Measurements from ENCODE around the gene REC114. TPM values are rescaled to one million over a fixed set of nuclear protein-coding genes. Genes with fewer than 3 reads are reported as not detected.

The REC114 gene
- total and polyA plus RNA-seq, 2 of the 8 experiments (the other 6 are each of a cell fraction or from before 2014, with no cell fraction given) = 0.12 TPM; not detected in 1

DNA sequence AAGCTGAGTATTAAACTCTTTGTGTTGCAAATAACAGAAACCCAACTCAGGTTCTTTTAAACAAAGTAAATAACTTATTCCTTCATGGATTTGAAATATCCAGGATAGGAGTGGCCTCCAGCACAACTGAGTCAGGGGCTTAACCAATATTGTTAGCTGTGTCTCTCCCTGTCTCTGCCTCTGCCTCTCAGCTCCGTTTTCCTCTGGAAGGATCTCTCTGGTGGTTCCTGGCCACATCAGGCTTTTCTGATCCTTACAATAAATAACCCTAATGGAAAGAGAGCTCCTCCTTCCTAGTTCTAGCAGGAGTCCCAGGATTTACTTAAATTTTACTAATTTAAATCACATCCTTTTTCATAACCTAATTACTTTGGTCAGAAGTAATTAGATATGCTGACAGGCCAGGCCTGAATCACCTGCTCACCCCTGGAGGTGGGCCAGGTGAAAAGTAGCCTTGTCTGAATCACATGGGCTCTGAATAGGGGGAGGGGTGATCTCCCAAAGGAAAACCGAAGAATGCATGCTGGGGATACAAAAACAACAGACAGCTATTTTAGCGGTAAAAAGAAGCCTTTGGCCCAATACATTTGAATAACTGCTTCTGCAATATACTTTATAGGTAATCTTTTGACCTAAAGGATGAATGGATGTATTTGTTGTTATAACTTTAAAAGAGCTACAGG, 75.4 kb downstream of the REC114 start (continued):
- TF ChIP-seq KDM4A (IDR thresholded peaks at IDR 0.05; ENCODE audit: low read depth, low read length, severe bottlenecking) (no peak), SIRT6 (IDR thresholded peaks at IDR 0.05; ENCODE audit: low read length) (no peak), CTBP2 (IDR thresholded peaks at IDR 0.05; ENCODE audit: borderline replicate concordance, insufficient read depth, insufficient read length, low read length) (no peak), BCL11A (IDR thresholded peaks at IDR 0.05; ENCODE audit: low read depth in 2 of 2, low read length in 2 of 2) (no peak), SIX5 (IDR thresholded peaks at IDR 0.05; ENCODE audit: low read depth, low read length) (no peak), TBP (IDR thresholded peaks at IDR 0.05; ENCODE audit: low read depth, low read length) (no peak), NRF1 (IDR thresholded peaks at IDR 0.05; ENCODE audit: low read depth, low read length) (no peak), JUND (IDR thresholded peaks at IDR 0.05; ENCODE audit: low read length) (no peak), ZNF274 (IDR thresholded peaks at IDR 0.05; ENCODE audit: borderline replicate concordance, extremely low read depth, low read length) (no peak), GTF2F1 (IDR thresholded peaks at IDR 0.05; ENCODE audit: borderline replicate concordance, low read depth, low read length) (no peak), EP300 (IDR thresholded peaks at IDR 0.05; ENCODE audit: borderline replicate concordance in 1 of 2, low read depth in 2 of 2, low read length in 2 of 2) (no peak), POU5F1 (IDR thresholded peaks at IDR 0.05; ENCODE audit: low read depth, low read length) (no peak), SP4 (IDR thresholded peaks at IDR 0.05; ENCODE audit: low read length) (0 out of 2 replicates have a peak, but pooled peaks have one; percentile 24), EGR1 (IDR thresholded peaks at IDR 0.05; ENCODE audit: borderline replicate concordance, low read depth, low read length) (0 out of 2 replicates have a peak, but pooled peaks have one; percentile 6), TCF12 (IDR thresholded peaks at IDR 0.05; ENCODE audit: low read depth, low read length) (no peak), SP2 (IDR thresholded peaks at IDR 0.05; ENCODE audit: low read length) (no peak), CBX5 (IDR thresholded peaks at IDR 0.05; ENCODE audit: low read depth, low read length) (no peak), RBBP5 (IDR thresholded peaks at IDR 0.05; ENCODE audit: borderline replicate concordance, low read depth, low read length) (0 out of 2 replicates have a peak, but pooled peaks have one; percentile 42), BACH1 (IDR thresholded peaks at IDR 0.05; ENCODE audit: low read length) (no peak), SUZ12 (IDR thresholded peaks at IDR 0.05; ENCODE audit: low read length) (no peak), KDM5A (IDR thresholded peaks at IDR 0.05; ENCODE audit: low read length) (no peak), BRCA1 (IDR thresholded peaks at IDR 0.05; ENCODE audit: low read depth, low read length) (no peak), POLR2AphosphoS5 (IDR thresholded peaks at IDR 0.05; ENCODE audit: low read depth, low read length) (no peak), CHD2 (IDR thresholded peaks at IDR 0.05; ENCODE audit: low read length) (no peak), SP1 (IDR thresholded peaks at IDR 0.05; ENCODE audit: low read depth, low read length) (peak; percentile 66; the same call in 1 of the 2 replicates)
- TF ChIP-seq, protein P1, sequence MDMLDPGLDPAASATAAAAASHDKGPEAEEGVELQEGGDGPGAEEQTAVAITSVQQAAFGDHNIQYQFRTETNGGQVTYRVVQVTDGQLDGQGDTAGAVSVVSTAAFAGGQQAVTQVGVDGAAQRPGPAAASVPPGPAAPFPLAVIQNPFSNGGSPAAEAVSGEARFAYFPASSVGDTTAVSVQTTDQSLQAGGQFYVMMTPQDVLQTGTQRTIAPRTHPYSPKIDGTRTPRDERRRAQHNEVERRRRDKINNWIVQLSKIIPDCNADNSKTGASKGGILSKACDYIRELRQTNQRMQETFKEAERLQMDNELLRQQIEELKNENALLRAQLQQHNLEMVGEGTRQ (IDR thresholded peaks at IDR 0.05; ENCODE audit: low read length) = peak; percentile 61
